ENCODE results near the gene AS3MT. TPM values are rescaled to one million over a fixed set of nuclear protein-coding genes. Genes with fewer than 3 reads are reported as not detected.

AS3MT gene
- total and polyA plus RNA-seq, 2 of the 8 experiments (the other 6 are each of a cell fraction or from before 2014, with no cell fraction given), result 5.8 to 10.3 TPM

DNA sequence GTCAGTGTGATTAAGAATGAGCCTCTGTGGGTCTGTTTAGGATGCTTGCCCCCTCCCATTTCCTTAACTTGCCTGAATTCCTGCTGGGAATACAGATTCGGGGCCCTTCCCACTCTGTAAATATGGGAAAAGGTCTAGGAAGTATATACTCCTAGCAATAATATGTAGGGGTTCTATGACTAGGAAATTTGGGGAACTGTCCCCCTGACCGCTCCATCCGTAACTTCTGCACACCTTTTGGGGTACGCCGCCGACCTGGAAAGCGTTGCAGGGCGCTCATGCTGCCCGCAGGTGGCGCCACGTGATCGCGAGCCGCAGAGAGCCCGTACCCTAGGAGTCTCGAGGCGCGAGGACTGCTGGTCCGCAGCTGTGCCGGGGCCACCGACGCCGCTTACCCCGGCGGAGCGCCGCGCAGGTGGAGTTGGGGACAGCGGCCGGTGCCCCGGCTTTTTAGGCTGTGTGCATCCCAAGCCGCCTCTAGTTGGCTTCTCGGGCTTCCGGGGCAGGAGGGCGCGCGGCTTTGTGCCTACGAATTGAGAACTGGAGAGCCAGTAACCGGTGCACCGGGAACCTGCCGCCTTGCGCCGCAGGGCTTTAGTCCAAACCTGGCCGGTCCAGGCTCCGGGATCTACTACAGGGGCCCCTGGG lies 48.2 kb downstream of the AS3MT start (continued):
- TF ChIP-seq HDAC6 (IDR thresholded peaks at IDR 0.05; ENCODE audit: low read depth, low read length), result no peak
- no peak for TF ChIP-seq POU5F1 (IDR thresholded peaks at IDR 0.05; ENCODE audit: low read depth, low read length)
- peak in 1 of 2 experiments; percentile 47; a peak in 1 of 3 replicates for TF ChIP-seq POLR2A (IDR thresholded peaks at IDR 0.05; ENCODE audit: control extremely low read depth in 1 of 2, low read depth in 2 of 2, low read length in 2 of 2)

Measured in H1 (cell line).